KG1 (cell line): ENCODE data around the gene FOXD1.
A peak's percentile ranks its signal among the peaks of the same experiment; 100 is the strongest.
"Not testable (repeated sequence)": the region's sequence is repeated elsewhere in the genome, so short reads cannot be mapped to it uniquely, and the experiment has no call there.

Experiments
- DNase-seq: peaks from one replicate; lab custom pipeline; 2025; lab: John Stamatoyannopoulos, UW

Gene FOXD1

GRCh38 chr5:73448463-73449136, at the start of gene FOXD1:
Gene FOXD1, minus strand, starts transcription at chr5:73448777. Its CDS starts 415 bp downstream, at chr5:73448362.
- no peak for DNase-seq

GRCh38 chr5:73497497-73498056, 49.0 kb upstream of the FOXD1 start:
- DNase-seq, result no peak

- peak; percentile 50 for DNase-seq
These were observed 48.4 kb upstream of the FOXD1 start for GRCh38 chr5:73496984-73497457.

- DNase-seq, result no peak
These were observed 47.3 kb upstream of the FOXD1 start for GRCh38 chr5:73495772-73496335.

- DNase-seq, result no peak
These were observed 46.1 kb upstream of the FOXD1 start for GRCh38 chr5:73494721-73495120.

GRCh38 chr5:73493421-73493820, 44.8 kb upstream of the FOXD1 start:
- DNase-seq, result no peak

GRCh38 chr5:73491155-73491554, 42.6 kb upstream of the FOXD1 start:
- no peak for DNase-seq

- no peak for DNase-seq
These were observed 41.5 kb upstream of the FOXD1 start for GRCh38 chr5:73490088-73490487.

- DNase-seq, result no peak
These were observed 40.2 kb upstream of the FOXD1 start for GRCh38 chr5:73488806-73489205.

GRCh38 chr5:73487815-73488214, 39.2 kb upstream of the FOXD1 start:
- DNase-seq, result no peak

- not testable (repeated sequence) for DNase-seq
These were observed 38.7 kb upstream of the FOXD1 start for GRCh38 chr5:73487257-73487656.

- DNase-seq, result no peak
These were observed 37.7 kb upstream of the FOXD1 start for GRCh38 chr5:73486119-73486899.

GRCh38 chr5:73485715-73486114, 37.1 kb upstream of the FOXD1 start:
- DNase-seq, result no peak

GRCh38 chr5:73484511-73484910, 35.9 kb upstream of the FOXD1 start:
- no peak for DNase-seq

GRCh38 chr5:73483676-73484075, 35.1 kb upstream of the FOXD1 start:
- DNase-seq, result no peak

- DNase-seq, result no peak
These were observed 34.0 kb upstream of the FOXD1 start for GRCh38 chr5:73482383-73483136.

GRCh38 chr5:73480500-73480899, 31.9 kb upstream of the FOXD1 start:
- no peak for DNase-seq

GRCh38 chr5:73472116-73472515, 23.5 kb upstream of the FOXD1 start:
- DNase-seq, result no peak

- DNase-seq, result no peak
These were observed 23.1 kb upstream of the FOXD1 start for GRCh38 chr5:73471654-73472053.

- no peak for DNase-seq
These were observed 21.3 kb upstream of the FOXD1 start for GRCh38 chr5:73469878-73470277.

- DNase-seq, result not testable (repeated sequence)
These were observed 20.1 kb upstream of the FOXD1 start for GRCh38 chr5:73468638-73469037.
